ENCODE measurements around the gene RIOX2. TPM values are rescaled to one million over a fixed set of nuclear protein-coding genes. Genes with fewer than 3 reads are reported as not detected.
A peak's percentile ranks its signal among the peaks of the same experiment; 100 is the strongest.
"Not testable (repeated sequence)": the region's sequence is repeated elsewhere in the genome, so short reads cannot be mapped to it uniquely, and the experiment has no call there.

RIOX2 gene
- polyA plus RNA-seq, 3 donors = 15.3 to 18.7 (median 18.3) TPM

DNA sequence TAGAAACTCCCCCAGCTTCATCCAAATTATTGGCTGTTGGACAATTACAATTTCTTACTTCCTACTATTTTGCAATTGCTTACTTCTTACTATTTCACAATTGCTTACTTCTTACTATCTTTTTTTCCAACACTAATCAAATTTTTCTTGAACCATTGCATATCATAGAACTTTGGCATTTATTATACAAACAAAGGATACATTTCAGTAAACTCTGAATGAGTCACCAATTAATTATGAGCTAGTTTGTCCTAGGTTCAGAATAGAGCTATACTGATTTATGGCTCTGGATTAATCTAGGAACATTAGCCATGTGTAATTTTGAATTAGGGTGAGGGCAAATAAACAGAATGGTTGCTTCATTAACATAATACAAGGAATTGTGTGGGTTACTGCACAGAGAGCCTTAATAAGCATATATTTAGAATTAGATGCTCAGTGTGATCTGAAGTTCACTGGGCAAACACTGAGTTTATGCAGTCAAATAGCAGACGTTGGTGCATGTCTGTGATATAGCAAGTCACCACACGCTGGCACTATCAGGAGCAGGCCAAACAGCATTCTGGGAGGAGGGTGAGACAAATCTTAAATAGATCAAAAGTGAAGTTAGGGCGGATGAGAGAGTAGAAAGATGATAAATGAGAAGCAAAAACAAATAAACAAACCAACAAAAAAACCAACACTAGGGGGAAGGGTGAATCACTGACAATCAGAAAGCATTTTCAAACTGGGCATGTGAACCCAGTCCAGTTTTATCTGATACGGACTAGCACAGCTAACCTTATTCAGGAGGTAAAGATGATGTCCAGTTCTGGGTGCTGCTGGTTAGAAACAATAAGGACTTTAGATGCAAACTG is 41.4 kb upstream of the RIOX2 start:
- Histone ChIP-seq H4K20me1 (ENCODE audit: insufficient read depth, low read length) (no peaks in the 10 kb centered on the region), H3K4me1 (ENCODE audit: control insufficient read depth in 1 of 2, insufficient read depth in 2 of 2, low read length in 2 of 2) (peaks cover 16 to 24% of the 10 kb centered on the region in 2 donors), H3K27ac (ENCODE audit: low read depth in 1 of 2, low read length in 2 of 2) (no peak overlapping the region), H3K79me2 (ENCODE audit: insufficient read depth, low read length) (no peaks in the 10 kb centered on the region), H2AFZ (ENCODE audit: insufficient read depth, low read depth, low read length, poor library complexity, severe bottlenecking) (peak overlapping the region; percentile 1), H3K4me3 (replicated peaks in 1 of 3; ENCODE audit: low read depth in 2 of 3, low read length in 3 of 3) (no peak overlapping the region), H3K36me3 (replicated peaks in 1 of 2; ENCODE audit: control insufficient read depth in 1 of 2, insufficient read depth in 2 of 2, low read length in 2 of 2) (no peaks in the 10 kb centered on the region), H3K27me3 (ENCODE audit: control insufficient read depth in 2 of 2, insufficient read depth in 2 of 2, low read length in 2 of 2) (no peaks in the 10 kb centered on the region), H3K9ac (ENCODE audit: insufficient read depth, low read length, poor library complexity, severe bottlenecking) (no peak overlapping the region), H3K4me2 (replicated peaks; ENCODE audit: extremely low read depth, low read length, poor library complexity, severe bottlenecking) (no peak overlapping the region), H3K9me3 (replicated peaks in 1 of 2; ENCODE audit: control insufficient read depth in 1 of 2, insufficient read depth in 1 of 2, low read length in 2 of 2) (no peaks in the 10 kb centered on the region)
- TF ChIP-seq, protein P1, sequence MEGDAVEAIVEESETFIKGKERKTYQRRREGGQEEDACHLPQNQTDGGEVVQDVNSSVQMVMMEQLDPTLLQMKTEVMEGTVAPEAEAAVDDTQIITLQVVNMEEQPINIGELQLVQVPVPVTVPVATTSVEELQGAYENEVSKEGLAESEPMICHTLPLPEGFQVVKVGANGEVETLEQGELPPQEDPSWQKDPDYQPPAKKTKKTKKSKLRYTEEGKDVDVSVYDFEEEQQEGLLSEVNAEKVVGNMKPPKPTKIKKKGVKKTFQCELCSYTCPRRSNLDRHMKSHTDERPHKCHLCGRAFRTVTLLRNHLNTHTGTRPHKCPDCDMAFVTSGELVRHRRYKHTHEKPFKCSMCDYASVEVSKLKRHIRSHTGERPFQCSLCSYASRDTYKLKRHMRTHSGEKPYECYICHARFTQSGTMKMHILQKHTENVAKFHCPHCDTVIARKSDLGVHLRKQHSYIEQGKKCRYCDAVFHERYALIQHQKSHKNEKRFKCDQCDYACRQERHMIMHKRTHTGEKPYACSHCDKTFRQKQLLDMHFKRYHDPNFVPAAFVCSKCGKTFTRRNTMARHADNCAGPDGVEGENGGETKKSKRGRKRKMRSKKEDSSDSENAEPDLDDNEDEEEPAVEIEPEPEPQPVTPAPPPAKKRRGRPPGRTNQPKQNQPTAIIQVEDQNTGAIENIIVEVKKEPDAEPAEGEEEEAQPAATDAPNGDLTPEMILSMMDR (IDR thresholded peaks at IDR 0.05) = no peak
- H3K27ac Mint-ChIP-seq = peak overlapping the region in 3 of 7 donors; percentile 1 to 7 (median 3)
- H3K9me3 Mint-ChIP-seq = peaks cover 0 to 9% (median 0%) of the 10 kb centered on the region in 7 donors
- WGBS (ENCODE audit: insufficient coverage) = 58% methylated on average over 2 of the region's 4 CpGs
- H3K27me3 Mint-ChIP-seq (ENCODE audit: low read depth in 3 of 3) = peaks cover 0 to 3% (median 1%) of the 10 kb centered on the region in 3 donors
- H3K4me1 Mint-ChIP-seq = peaks cover 28% of the 10 kb centered on the region
- intact Hi-C loops (cut with micrococcal nuclease) = no loop called here
- DNase-seq = peak in 1 of 3 donors; percentile 21
- H3K36me3 Mint-ChIP-seq = no peaks in the 10 kb centered on the region
- no peak overlapping the region for H3K4me3 Mint-ChIP-seq

DNA sequence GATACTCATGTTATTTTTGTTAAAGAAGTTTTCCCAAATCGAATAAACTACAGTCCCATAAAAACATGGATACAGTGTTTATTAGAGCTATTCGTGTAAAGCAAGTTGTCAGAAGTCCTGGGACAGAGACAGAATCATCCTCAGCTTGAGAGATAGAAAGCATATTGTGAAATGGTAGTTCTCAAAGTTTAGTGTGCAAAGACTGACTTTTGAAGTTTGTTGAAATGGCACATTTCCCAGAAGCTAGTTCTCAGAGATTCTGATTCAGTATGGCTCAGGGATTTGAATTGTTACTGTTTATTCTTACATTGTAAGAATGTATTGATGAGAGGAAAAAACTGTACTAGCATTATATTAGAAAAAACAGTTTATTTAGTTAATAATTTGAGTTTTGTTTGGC is 40.7 kb upstream of the RIOX2 start:
- Mint-ChIP-seq H3K36me3 (no peaks in the 10 kb centered on the region), H3K9me3 (peaks cover 0 to 9% (median 0%) of the 10 kb centered on the region in 7 donors), H3K27ac (peak overlapping the region in 4 of 7 donors; percentile 21 to 51 (median 39)), H3K4me1 (peaks cover 29% of the 10 kb centered on the region), H3K27me3 (ENCODE audit: low read depth in 3 of 3) (peaks cover 0 to 3% (median 1%) of the 10 kb centered on the region in 3 donors), H3K4me3 (no peak overlapping the region)
- no peaks in the 10 kb centered on the region for H3K79me2 ChIP-seq (ENCODE audit: insufficient read depth, low read length)
- WGBS (ENCODE audit: insufficient coverage) = no CpG with 5 or more reads among the region's 2 CpGs
- DNase-seq = no peak
- no peak overlapping the region for H3K4me2 ChIP-seq (replicated peaks; ENCODE audit: extremely low read depth, low read length, poor library complexity, severe bottlenecking)
- TF ChIP-seq, protein P1 (IDR thresholded peaks at IDR 0.05) = no peak
- H2AFZ ChIP-seq (ENCODE audit: insufficient read depth, low read depth, low read length, poor library complexity, severe bottlenecking) = no peak overlapping the region
- H3K27me3 ChIP-seq (ENCODE audit: control insufficient read depth in 2 of 2, insufficient read depth in 2 of 2, low read length in 2 of 2) = no peaks in the 10 kb centered on the region
- H3K9me3 ChIP-seq (replicated peaks in 1 of 2; ENCODE audit: control insufficient read depth in 1 of 2, insufficient read depth in 1 of 2, low read length in 2 of 2) = no peaks in the 10 kb centered on the region
- H3K4me3 ChIP-seq (replicated peaks in 1 of 3; ENCODE audit: low read depth in 2 of 3, low read length in 3 of 3) = no peak overlapping the region
- no peak overlapping the region for H3K9ac ChIP-seq (ENCODE audit: insufficient read depth, low read length, poor library complexity, severe bottlenecking)
- no peaks in the 10 kb centered on the region for H4K20me1 ChIP-seq (ENCODE audit: insufficient read depth, low read length)
- intact Hi-C loops (cut with micrococcal nuclease) = no loop called here
- H3K27ac ChIP-seq (ENCODE audit: low read depth in 1 of 2, low read length in 2 of 2) = peak overlapping the region in 1 of 2 donors; percentile 39
- no peaks in the 10 kb centered on the region for H3K36me3 ChIP-seq (replicated peaks in 1 of 2; ENCODE audit: control insufficient read depth in 1 of 2, insufficient read depth in 2 of 2, low read length in 2 of 2)
- H3K4me1 ChIP-seq (ENCODE audit: control insufficient read depth in 1 of 2, insufficient read depth in 2 of 2, low read length in 2 of 2) = peaks cover 16 to 24% of the 10 kb centered on the region in 2 donors

DNA sequence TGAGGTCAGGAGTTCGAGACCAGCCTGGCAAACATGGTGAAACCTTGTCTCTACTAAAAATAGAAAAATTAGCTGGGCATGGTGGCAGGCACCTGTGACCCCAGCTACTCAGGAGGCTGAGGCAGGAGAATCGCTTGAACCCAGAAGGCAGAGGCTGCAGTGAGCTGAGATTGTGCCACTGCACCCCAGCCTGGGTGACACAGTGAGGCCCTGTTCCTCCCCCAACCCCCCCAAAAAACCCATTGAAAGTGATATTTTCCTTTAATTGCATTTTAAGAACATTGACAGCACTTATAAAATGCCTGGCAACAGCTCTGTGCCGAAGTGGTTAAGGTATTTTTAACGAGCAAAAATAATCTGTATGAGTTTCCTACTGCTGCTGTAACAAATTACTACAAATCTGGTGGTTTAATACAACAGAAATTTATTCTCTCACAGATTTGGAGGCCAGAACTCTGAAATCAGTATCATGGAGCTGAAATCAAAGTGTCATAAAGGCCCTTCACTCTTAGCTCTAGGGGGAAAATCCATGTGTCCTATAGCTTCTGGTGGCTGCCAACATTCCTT is 38.7 kb upstream of the RIOX2 start:
- peaks cover 16 to 24% of the 10 kb centered on the region in 2 donors for H3K4me1 ChIP-seq (ENCODE audit: control insufficient read depth in 1 of 2, insufficient read depth in 2 of 2, low read length in 2 of 2)
- H3K27ac ChIP-seq (ENCODE audit: low read depth in 1 of 2, low read length in 2 of 2); H3K4me2 ChIP-seq (replicated peaks; ENCODE audit: extremely low read depth, low read length, poor library complexity, severe bottlenecking); H3K27me3 ChIP-seq (ENCODE audit: control insufficient read depth in 2 of 2, insufficient read depth in 2 of 2, low read length in 2 of 2); H3K36me3 Mint-ChIP-seq; intact Hi-C loops (cut with micrococcal nuclease); H3K36me3 ChIP-seq (replicated peaks in 1 of 2; ENCODE audit: control insufficient read depth in 1 of 2, insufficient read depth in 2 of 2, low read length in 2 of 2); H3K9me3 ChIP-seq (replicated peaks in 1 of 2; ENCODE audit: control insufficient read depth in 1 of 2, insufficient read depth in 1 of 2, low read length in 2 of 2); H3K79me2 ChIP-seq (ENCODE audit: insufficient read depth, low read length); H2AFZ ChIP-seq (ENCODE audit: insufficient read depth, low read depth, low read length, poor library complexity, severe bottlenecking); H3K27ac Mint-ChIP-seq; H4K20me1 ChIP-seq (ENCODE audit: insufficient read depth, low read length); H3K4me3 Mint-ChIP-seq; H3K9me3 Mint-ChIP-seq; H3K27me3 Mint-ChIP-seq (ENCODE audit: low read depth in 3 of 3); DNase-seq; H3K9ac ChIP-seq (ENCODE audit: insufficient read depth, low read length, poor library complexity, severe bottlenecking); H3K4me3 ChIP-seq (replicated peaks in 1 of 3; ENCODE audit: low read depth in 2 of 3, low read length in 3 of 3): not testable (repeated sequence)
- 100% methylated on average over 1 of the region's 4 CpGs for WGBS (ENCODE audit: insufficient coverage)
- H3K4me1 Mint-ChIP-seq = peaks cover 29% of the 10 kb centered on the region

Measured in CD14-positive monocyte (primary cell).